ENCODE measurements around the gene CRLF2.
A peak's percentile ranks its signal among the peaks of the same experiment; 100 is the strongest.
"Not testable (repeated sequence)": the region's sequence is repeated elsewhere in the genome, so short reads cannot be mapped to it uniquely, and the experiment has no call there.

Gene CRLF2

DNA sequence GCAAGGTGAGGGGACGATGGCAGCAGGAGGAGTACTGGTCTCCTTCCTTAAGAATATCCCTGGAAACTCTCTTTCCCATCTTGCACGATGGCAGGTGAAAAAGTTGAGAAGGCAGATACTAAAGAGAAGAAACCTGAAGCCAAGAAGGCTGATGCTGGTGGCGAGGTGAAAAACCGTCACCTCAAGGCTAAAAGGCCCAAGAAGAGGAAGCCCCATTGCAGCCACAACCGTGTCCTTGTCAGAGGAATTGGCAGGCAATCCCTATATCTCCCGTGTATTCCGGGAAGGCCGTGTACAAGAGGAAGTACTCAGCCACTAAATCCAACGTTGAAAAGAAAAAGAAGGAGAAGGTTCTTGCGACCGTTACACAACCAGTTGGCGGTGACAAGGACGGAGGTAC, 40.0 kb downstream of the CRLF2 start:
- Histone ChIP-seq H3K27me3 (replicated peaks; ENCODE audit: insufficient read depth, low read length) (no peaks in the 10 kb centered on the region), H3K9me3 (replicated peaks; ENCODE audit: insufficient read depth, low read length) (no peaks in the 10 kb centered on the region), H4K20me1 (ENCODE audit: insufficient read depth, low read length) (no peaks in the 10 kb centered on the region), H3K36me3 (replicated peaks; ENCODE audit: insufficient read depth, low read length) (no peaks in the 10 kb centered on the region), H3K27ac (ENCODE audit: low read length) (peak overlapping the region; percentile 88), H3K9ac (ENCODE audit: low read length) (peak overlapping the region; percentile 60), H2AFZ (ENCODE audit: low read length) (peak overlapping the region; percentile 69), H3F3A (ENCODE audit: insufficient read depth, low read length) (peaks cover 11% of the 10 kb centered on the region), H3K4me2 (ENCODE audit: low read depth, low read length) (peak overlapping the region; percentile 57), H3K79me2 (ENCODE audit: low read length) (no peaks in the 10 kb centered on the region), H3K4me3 (ENCODE audit: low read length) (no peak overlapping the region), H3K9me2 (replicated peaks; ENCODE audit: insufficient read depth, low read length) (no peaks in the 10 kb centered on the region), H3K4me1 (ENCODE audit: low read length) (peaks cover 10% of the 10 kb centered on the region)
- TF ChIP-seq, protein P1, sequence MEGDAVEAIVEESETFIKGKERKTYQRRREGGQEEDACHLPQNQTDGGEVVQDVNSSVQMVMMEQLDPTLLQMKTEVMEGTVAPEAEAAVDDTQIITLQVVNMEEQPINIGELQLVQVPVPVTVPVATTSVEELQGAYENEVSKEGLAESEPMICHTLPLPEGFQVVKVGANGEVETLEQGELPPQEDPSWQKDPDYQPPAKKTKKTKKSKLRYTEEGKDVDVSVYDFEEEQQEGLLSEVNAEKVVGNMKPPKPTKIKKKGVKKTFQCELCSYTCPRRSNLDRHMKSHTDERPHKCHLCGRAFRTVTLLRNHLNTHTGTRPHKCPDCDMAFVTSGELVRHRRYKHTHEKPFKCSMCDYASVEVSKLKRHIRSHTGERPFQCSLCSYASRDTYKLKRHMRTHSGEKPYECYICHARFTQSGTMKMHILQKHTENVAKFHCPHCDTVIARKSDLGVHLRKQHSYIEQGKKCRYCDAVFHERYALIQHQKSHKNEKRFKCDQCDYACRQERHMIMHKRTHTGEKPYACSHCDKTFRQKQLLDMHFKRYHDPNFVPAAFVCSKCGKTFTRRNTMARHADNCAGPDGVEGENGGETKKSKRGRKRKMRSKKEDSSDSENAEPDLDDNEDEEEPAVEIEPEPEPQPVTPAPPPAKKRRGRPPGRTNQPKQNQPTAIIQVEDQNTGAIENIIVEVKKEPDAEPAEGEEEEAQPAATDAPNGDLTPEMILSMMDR (IDR thresholded peaks at IDR 0.05; ENCODE audit: low read length): no peak
- TF ChIP-seq EZH2 (optimal IDR thresholded peaks at IDR 0.05; ENCODE audit: low read depth, low read length): no peak
- TF ChIP-seq EZH2phosphoT487 (IDR thresholded peaks at IDR 0.05; ENCODE audit: low read length): no peak
- DNase-seq: no peak

DNA sequence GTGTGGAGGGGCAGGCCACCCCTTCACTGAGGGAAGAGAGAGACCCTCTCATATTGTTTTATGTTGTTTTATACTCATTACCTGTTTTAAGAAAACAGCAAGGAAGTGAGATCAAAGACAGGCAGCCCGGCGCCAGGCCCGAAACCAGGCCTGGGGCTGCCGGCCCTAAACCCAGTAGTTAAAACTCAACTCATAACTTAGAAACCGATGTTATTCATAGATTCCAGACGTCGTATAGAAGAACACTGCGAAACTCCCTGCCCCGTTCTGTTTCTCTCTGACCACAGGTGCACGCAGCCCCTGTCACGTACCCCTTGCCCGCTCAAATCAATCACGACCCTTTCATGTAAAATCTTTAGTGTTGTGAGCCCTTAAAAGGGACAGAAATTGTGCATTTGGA, 40.5 kb downstream of the CRLF2 start:
- Histone ChIP-seq H3K4me2 (ENCODE audit: low read depth, low read length) (peak overlapping the region; percentile 57), H3F3A (ENCODE audit: insufficient read depth, low read length) (peaks cover 11% of the 10 kb centered on the region), H2AFZ (ENCODE audit: low read length) (peak overlapping the region; percentile 69), H3K27ac (ENCODE audit: low read length) (peak overlapping the region; percentile 88), H3K9ac (ENCODE audit: low read length) (peak overlapping the region; percentile 60), H3K4me1 (ENCODE audit: low read length) (peaks cover 10% of the 10 kb centered on the region)
- not testable (repeated sequence) for H3K27me3 ChIP-seq (replicated peaks; ENCODE audit: insufficient read depth, low read length); H3K9me3 ChIP-seq (replicated peaks; ENCODE audit: insufficient read depth, low read length); H3K79me2 ChIP-seq (ENCODE audit: low read length); H3K9me2 ChIP-seq (replicated peaks; ENCODE audit: insufficient read depth, low read length); H4K20me1 ChIP-seq (ENCODE audit: insufficient read depth, low read length); H3K4me3 ChIP-seq (ENCODE audit: low read length); H3K36me3 ChIP-seq (replicated peaks; ENCODE audit: insufficient read depth, low read length)
- peak; percentile 66 for DNase-seq

DNA sequence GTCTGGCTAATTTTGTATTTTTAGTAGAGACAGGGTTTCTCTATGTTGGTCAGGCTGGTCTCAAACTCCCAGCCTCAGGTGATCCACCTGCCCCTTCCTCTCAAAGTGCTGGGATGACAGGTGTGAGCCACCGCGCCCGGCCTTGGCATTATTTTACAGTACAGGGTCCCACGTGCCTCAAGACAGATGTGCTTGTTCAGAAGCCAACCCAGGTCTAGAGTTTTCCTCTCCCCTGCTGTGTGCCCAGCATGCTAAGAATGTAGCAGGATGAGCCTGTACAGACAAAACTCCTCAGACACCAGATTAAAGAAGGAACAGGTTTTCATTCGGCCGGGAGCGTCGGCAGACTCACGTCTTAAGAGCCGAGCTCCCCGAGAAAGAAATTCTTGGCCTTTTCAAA, 42.2 kb downstream of the CRLF2 start:
- TF ChIP-seq EZH2 (optimal IDR thresholded peaks at IDR 0.05; ENCODE audit: low read depth, low read length): no peak
- no peak for DNase-seq
- Histone ChIP-seq H2AFZ (ENCODE audit: low read length) (no peak overlapping the region), H3K9ac (ENCODE audit: low read length) (no peak overlapping the region), H3K79me2 (ENCODE audit: low read length) (no peaks in the 10 kb centered on the region), H3K27me3 (replicated peaks; ENCODE audit: insufficient read depth, low read length) (no peaks in the 10 kb centered on the region), H3K4me1 (ENCODE audit: low read length) (peaks cover 10% of the 10 kb centered on the region), H3K9me2 (replicated peaks; ENCODE audit: insufficient read depth, low read length) (no peaks in the 10 kb centered on the region), H3K36me3 (replicated peaks; ENCODE audit: insufficient read depth, low read length) (no peaks in the 10 kb centered on the region), H3K4me2 (ENCODE audit: low read depth, low read length) (no peak overlapping the region), H3K27ac (ENCODE audit: low read length) (no peak overlapping the region), H4K20me1 (ENCODE audit: insufficient read depth, low read length) (no peaks in the 10 kb centered on the region), H3K4me3 (ENCODE audit: low read length) (no peak overlapping the region), H3K9me3 (replicated peaks; ENCODE audit: insufficient read depth, low read length) (no peaks in the 10 kb centered on the region), H3F3A (ENCODE audit: insufficient read depth, low read length) (peaks cover 11% of the 10 kb centered on the region)

DNA sequence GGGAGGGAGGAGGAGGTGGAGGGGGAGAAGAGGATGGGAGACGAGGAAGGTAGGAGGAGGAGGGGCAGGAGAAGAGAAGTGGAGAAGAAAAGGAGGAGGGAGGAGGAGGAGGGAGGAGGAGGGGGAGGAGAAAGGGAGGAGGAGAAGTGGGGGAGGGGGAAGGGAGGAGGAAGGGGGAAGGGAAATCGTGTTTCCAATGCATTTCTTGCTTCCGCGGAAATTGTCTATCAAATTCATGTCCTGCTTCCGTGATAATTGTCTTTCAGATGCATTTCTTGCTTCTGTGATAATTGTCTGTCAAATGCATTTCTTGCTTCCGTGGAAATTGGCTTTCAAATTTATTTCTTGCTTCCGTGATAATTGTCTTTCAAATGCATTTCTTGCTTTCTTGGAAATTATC, 43.3 kb downstream of the CRLF2 start:
- Histone ChIP-seq H3K4me1 (ENCODE audit: low read length) (peaks cover 10% of the 10 kb centered on the region), H3K9me2 (replicated peaks; ENCODE audit: insufficient read depth, low read length) (no peaks in the 10 kb centered on the region), H3K9me3 (replicated peaks; ENCODE audit: insufficient read depth, low read length) (no peaks in the 10 kb centered on the region), H3F3A (ENCODE audit: insufficient read depth, low read length) (peaks cover 11% of the 10 kb centered on the region), H3K9ac (ENCODE audit: low read length) (no peak overlapping the region), H3K4me2 (ENCODE audit: low read depth, low read length) (no peak overlapping the region), H3K27me3 (replicated peaks; ENCODE audit: insufficient read depth, low read length) (no peaks in the 10 kb centered on the region), H3K4me3 (ENCODE audit: low read length) (no peak overlapping the region), H3K36me3 (replicated peaks; ENCODE audit: insufficient read depth, low read length) (no peaks in the 10 kb centered on the region), H3K79me2 (ENCODE audit: low read length) (no peaks in the 10 kb centered on the region), H3K27ac (ENCODE audit: low read length) (no peak overlapping the region), H2AFZ (ENCODE audit: low read length) (no peak overlapping the region), H4K20me1 (ENCODE audit: insufficient read depth, low read length) (no peaks in the 10 kb centered on the region)
- DNase-seq: no peak
- TF ChIP-seq, protein P1 (IDR thresholded peaks at IDR 0.05; ENCODE audit: low read length): no peak
- TF ChIP-seq EZH2 (optimal IDR thresholded peaks at IDR 0.05; ENCODE audit: low read depth, low read length) (no peak), EZH2phosphoT487 (IDR thresholded peaks at IDR 0.05; ENCODE audit: low read length) (no peak)

Measured in MM.1S (cell line).